G401 (cell line): Measurements from ENCODE around the gene CXADR. TPM values are rescaled to one million over a fixed set of nuclear protein-coding genes. Genes with fewer than 3 reads are reported as not detected.

Source experiments
- DNase-seq: peaks from one replicate; pipeline ENCODE4 v3.0.0-alpha.2; 2015; ENCODE audit warnings: low spot score
- in situ Hi-C: cut with HindIII; loops from 2 replicates; pipeline ENCODE4 v1.10.0; 2016; ENCODE audit warnings: low sequenced_read_pairs, mixed read lengths
- total RNA-seq: library from RNA; depleted of rRNA; stranded (reverse); fragments of >200 nt; shearing (Covaris generic); gene quantifications from 2 replicates; pipeline ENCODE4 v1.2.3, GENCODE V29; 2014

CXADR gene
- total RNA-seq, 1 experiment from 2014 or later = 137 TPM

- no peak for DNase-seq
- in situ Hi-C loops = no loop called here
Observed at GRCh38 chr21:17536381-17536780, 23.5 kb downstream of the CXADR start.

GRCh38 chr21:17537299-17537698, 24.5 kb downstream of the CXADR start:
- in situ Hi-C loops = no loop called here
- DNase-seq = no peak

- in situ Hi-C loops = no loop called here
- DNase-seq = no peak
Observed at GRCh38 chr21:17538576-17538975, 25.7 kb downstream of the CXADR start.

GRCh38 chr21:17539323-17539722, 26.5 kb downstream of the CXADR start:
- no peak for DNase-seq
- in situ Hi-C loops = no loop called here

GRCh38 chr21:17539743-17540341, 27.0 kb downstream of the CXADR start:
- in situ Hi-C loops = no loop called here
- no peak for DNase-seq

- in situ Hi-C loops = no loop called here
Observed at GRCh38 chr21:17540530-17540929, 27.7 kb downstream of the CXADR start.

GRCh38 chr21:17542371-17543011, 29.6 kb downstream of the CXADR start:
- peak; percentile 8 for DNase-seq
- in situ Hi-C loops = no loop called here

More at GRCh38 chr21:17540530-17540929, 27.7 kb downstream of the CXADR start:
- DNase-seq = no peak

GRCh38 chr21:17545007-17545406, 32.2 kb downstream of the CXADR start:
- in situ Hi-C loops = no loop called here
- no peak for DNase-seq

GRCh38 chr21:17548262-17548661, 35.4 kb downstream of the CXADR start:
- in situ Hi-C loops = no loop called here
- no peak for DNase-seq

GRCh38 chr21:17550671-17551308, 37.9 kb downstream of the CXADR start:
- in situ Hi-C loops = no loop called here
- no peak for DNase-seq

- in situ Hi-C loops = no loop called here
- DNase-seq = no peak
Observed at GRCh38 chr21:17552410-17552809, 39.6 kb downstream of the CXADR start.

GRCh38 chr21:17554120-17554519, 41.3 kb downstream of the CXADR start:
- no peak for DNase-seq
- in situ Hi-C loops = no loop called here

- peak; percentile 30 for DNase-seq
- in situ Hi-C loops = no loop called here
Observed at GRCh38 chr21:17554679-17555465, 42.0 kb downstream of the CXADR start.

- DNase-seq = no peak
- in situ Hi-C loops = no loop called here
Observed at GRCh38 chr21:17560377-17561025, 47.7 kb downstream of the CXADR start.

- no peak for DNase-seq
- in situ Hi-C loops = no loop called here
Observed at GRCh38 chr21:17570786-17571185, 57.9 kb downstream of the CXADR start.

- no peak for DNase-seq
- in situ Hi-C loops = no loop called here
Observed at GRCh38 chr21:17572431-17572830, 59.6 kb downstream of the CXADR start.

GRCh38 chr21:17575076-17575475, 62.2 kb downstream of the CXADR start:
- in situ Hi-C loops = no loop called here
- no peak for DNase-seq

GRCh38 chr21:17576080-17576835, 63.4 kb downstream of the CXADR start:
- in situ Hi-C loops = no loop called here
- no peak for DNase-seq

GRCh38 chr21:17577701-17578100, 64.9 kb downstream of the CXADR start:
- in situ Hi-C loops = no loop called here
- no peak for DNase-seq
